ENCODE data around the gene RB1.

Gene RB1

DNA sequence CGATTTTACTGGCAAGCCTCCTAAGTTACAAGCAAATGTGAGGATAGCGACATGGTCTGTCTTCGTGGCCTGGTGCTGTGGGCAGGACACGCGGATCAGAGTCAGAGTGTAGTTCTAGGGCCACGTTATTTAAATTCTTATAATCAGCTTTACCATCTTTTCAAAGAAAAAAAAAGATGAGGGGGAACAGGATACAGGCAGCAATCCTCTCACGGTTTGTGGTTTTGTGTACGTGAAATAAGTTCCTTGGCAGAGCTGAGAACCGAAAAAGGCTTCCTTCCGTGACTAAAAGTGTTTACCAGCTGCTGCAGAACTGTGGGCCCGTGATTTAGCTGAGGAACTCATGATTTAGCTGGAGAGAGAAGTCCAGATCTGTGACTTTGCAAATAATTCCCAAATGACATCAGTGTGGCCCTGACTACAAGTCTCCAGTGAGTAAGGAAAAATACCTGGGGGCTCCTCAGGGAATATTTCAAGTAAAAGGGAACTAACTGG lies 202.1 kb downstream of the RB1 start:
- Histone ChIP-seq H3K4me1 (ENCODE audit: control insufficient read depth, insufficient read depth, low read length, poor library complexity, severe bottlenecking) (no peaks in the 10 kb centered on the region), H3K9me3 (ENCODE audit: control insufficient read depth, low read length) (no peaks in the 10 kb centered on the region), H3K27ac (ENCODE audit: low read depth, low read length, severe bottlenecking) (no peak overlapping the region), H3K36me3 (ENCODE audit: control insufficient read depth, insufficient read depth, low read length) (no peaks in the 10 kb centered on the region), H3K4me3 (ENCODE audit: extremely low read depth, insufficient read depth, low read length, poor library complexity, severe bottlenecking) (no peak overlapping the region)
- 92 to 98% methylated on average over 8 to 10 of the region's 11 CpGs for WGBS, 2 experiments (ENCODE audit: insufficient coverage in 2 of 2)

DNA sequence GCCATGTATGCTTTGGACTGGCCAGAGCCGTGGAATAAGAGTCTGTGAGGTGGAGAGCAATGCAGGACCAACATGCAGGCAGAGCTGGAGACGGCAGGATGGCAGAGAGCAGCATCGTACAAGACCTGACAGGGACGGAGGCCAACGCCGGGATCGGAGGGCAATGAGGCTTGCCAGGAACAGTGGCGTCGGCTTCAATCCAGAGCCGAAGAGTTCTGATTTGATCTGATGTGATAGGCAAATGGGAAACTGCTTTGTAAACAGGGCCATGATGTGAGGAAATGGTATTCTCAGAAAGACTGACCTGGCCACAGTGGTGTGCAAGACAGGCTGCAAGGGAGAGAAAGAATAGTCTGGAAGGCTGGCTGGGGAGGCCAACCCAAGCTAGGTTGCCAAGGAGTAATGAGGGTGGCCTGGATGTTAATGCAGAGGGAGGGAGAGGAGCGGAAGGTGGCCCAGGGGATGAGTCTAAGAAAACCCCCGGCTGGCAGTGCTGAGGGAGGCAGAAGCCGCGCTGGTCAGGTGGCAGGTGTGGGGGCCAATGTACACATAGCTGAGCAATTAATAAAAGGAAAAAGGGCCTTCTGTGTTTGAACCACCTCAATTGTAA lies 202.6 kb downstream of the RB1 start:
- Histone ChIP-seq H3K9me3 (ENCODE audit: control insufficient read depth, low read length) (no peaks in the 10 kb centered on the region), H3K36me3 (ENCODE audit: control insufficient read depth, insufficient read depth, low read length) (no peaks in the 10 kb centered on the region), H3K4me3 (ENCODE audit: extremely low read depth, insufficient read depth, low read length, poor library complexity, severe bottlenecking) (no peak overlapping the region), H3K4me1 (ENCODE audit: control insufficient read depth, insufficient read depth, low read length, poor library complexity, severe bottlenecking) (no peaks in the 10 kb centered on the region), H3K27ac (ENCODE audit: low read depth, low read length, severe bottlenecking) (no peak overlapping the region)
- WGBS, 2 experiments (ENCODE audit: insufficient coverage in 2 of 2), result 92 to 94% methylated on average over 10 to 13 of the region's 14 CpGs

DNA sequence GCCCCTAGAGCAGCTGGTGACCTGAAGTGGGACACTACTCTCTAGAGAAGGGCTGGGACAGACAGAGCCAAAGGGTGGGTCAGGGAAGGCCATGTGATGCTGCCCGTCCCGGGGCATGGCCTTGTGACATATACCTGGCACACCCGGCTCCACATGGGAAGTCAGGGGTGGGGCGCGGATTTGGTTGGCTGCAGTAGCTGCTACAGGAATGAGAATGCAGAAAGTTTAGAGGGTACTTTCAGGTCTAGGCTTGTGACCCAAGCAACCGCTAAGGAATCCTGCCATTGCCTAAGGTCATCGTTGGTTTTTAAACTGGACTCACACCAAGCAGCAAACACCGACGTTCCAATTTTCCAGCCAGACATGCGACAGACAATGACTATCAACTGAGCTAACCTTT lies 203.5 kb downstream of the RB1 start:
- 94 to 97% methylated on average over 10 of the region's 10 CpGs for WGBS, 2 experiments (ENCODE audit: insufficient coverage in 2 of 2)
- Histone ChIP-seq H3K9me3 (ENCODE audit: control insufficient read depth, low read length) (no peaks in the 10 kb centered on the region), H3K4me3 (ENCODE audit: extremely low read depth, insufficient read depth, low read length, poor library complexity, severe bottlenecking) (no peak overlapping the region), H3K36me3 (ENCODE audit: control insufficient read depth, insufficient read depth, low read length) (peaks cover 6% of the 10 kb centered on the region), H3K4me1 (ENCODE audit: control insufficient read depth, insufficient read depth, low read length, poor library complexity, severe bottlenecking) (no peaks in the 10 kb centered on the region), H3K27ac (ENCODE audit: low read depth, low read length, severe bottlenecking) (no peak overlapping the region)

DNA sequence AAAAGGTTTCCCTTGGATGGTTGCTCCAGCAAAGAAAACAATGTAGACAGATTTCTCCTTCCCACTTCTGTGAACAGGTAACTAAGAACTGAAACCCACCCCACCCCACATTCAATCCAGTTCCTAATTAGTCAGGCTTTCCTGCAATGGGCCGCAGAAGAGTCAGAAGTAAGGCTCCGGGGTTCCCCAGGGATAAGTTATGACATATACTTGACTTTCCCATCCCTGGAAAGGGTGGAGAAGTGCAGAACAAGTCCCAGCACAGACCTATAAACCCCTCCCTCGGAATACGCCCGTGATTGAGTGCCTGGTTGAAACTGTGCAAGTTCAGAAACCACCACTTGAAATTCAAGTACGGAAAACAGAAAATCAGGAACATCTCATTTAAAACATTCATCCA lies 204.5 kb downstream of the RB1 start:
- WGBS, 2 experiments (ENCODE audit: insufficient coverage in 2 of 2), result 88 to 95% methylated on average over 4 of the region's 6 CpGs
- H3K9me3 ChIP-seq (ENCODE audit: control insufficient read depth, low read length), result no peaks in the 10 kb centered on the region
- H3K27ac ChIP-seq (ENCODE audit: low read depth, low read length, severe bottlenecking), result no peak overlapping the region
- no peak overlapping the region for H3K4me3 ChIP-seq (ENCODE audit: extremely low read depth, insufficient read depth, low read length, poor library complexity, severe bottlenecking)
- no peaks in the 10 kb centered on the region for H3K4me1 ChIP-seq (ENCODE audit: control insufficient read depth, insufficient read depth, low read length, poor library complexity, severe bottlenecking)
- peaks cover 11% of the 10 kb centered on the region for H3K36me3 ChIP-seq (ENCODE audit: control insufficient read depth, insufficient read depth, low read length)

DNA sequence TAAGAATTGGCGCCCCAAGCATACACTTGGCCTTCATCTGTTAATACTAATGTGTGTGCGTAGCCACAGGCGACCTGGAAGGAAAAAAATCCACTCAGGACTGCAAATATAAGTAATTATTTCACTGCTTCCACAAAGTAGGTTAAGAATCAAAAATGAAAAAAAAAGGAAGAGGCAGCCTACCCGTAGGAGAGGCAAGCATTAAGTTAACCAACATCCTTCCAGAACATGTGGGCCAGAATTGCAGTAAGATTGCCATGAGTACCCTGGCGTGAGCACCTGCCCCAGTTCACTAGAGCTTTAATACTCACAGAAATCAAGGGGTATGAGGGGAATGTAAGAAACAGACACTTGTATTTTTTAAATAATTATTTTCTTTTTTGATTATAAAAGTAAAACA lies 207.1 kb downstream of the RB1 start:
- 100% methylated on average over 1 of the region's 5 CpGs for WGBS, 2 experiments (ENCODE audit: insufficient coverage in 2 of 2)
- Histone ChIP-seq H3K36me3 (ENCODE audit: control insufficient read depth, insufficient read depth, low read length) (peaks cover 11% of the 10 kb centered on the region), H3K4me3 (ENCODE audit: extremely low read depth, insufficient read depth, low read length, poor library complexity, severe bottlenecking) (no peak overlapping the region), H3K27ac (ENCODE audit: low read depth, low read length, severe bottlenecking) (no peak overlapping the region), H3K9me3 (ENCODE audit: control insufficient read depth, low read length) (no peaks in the 10 kb centered on the region), H3K4me1 (ENCODE audit: control insufficient read depth, insufficient read depth, low read length, poor library complexity, severe bottlenecking) (no peaks in the 10 kb centered on the region)

DNA sequence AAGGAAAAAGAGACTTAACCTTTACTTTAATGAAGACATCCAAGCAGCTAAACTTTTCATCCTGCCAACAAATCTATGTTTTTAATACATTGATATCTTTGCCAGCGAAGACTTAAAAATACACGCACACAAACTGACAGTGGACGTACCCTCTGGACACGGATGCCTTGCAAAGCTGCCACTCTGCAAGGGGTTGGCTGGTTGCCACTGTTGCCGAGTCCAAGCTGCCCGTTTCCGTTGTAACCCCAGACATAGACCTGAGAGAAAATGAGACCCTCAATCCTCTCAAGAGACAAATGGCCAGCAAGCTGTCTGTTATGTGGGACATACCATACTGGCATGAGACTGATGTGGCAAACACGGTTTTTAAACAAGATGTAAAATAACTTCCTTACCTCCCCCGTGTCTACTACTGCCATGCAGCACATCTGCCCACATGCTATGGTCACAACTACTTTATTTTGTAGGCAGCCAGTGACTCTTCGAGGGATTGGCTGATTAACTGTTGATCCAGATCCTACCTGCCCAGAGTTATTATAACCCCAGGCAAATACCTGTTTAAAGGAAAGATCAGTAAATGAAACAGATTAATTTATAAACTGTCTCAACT lies 208.2 kb downstream of the RB1 start:
- no peak overlapping the region for H3K27ac ChIP-seq (ENCODE audit: low read depth, low read length, severe bottlenecking)
- no peaks in the 10 kb centered on the region for H3K4me1 ChIP-seq (ENCODE audit: control insufficient read depth, insufficient read depth, low read length, poor library complexity, severe bottlenecking)
- H3K36me3 ChIP-seq (ENCODE audit: control insufficient read depth, insufficient read depth, low read length), result peaks cover 11% of the 10 kb centered on the region
- H3K4me3 ChIP-seq (ENCODE audit: extremely low read depth, insufficient read depth, low read length, poor library complexity, severe bottlenecking), result no peak overlapping the region
- WGBS, 2 experiments (ENCODE audit: insufficient coverage in 2 of 2), result 92% methylated on average over 6 to 9 of the region's 10 CpGs
- H3K9me3 ChIP-seq (ENCODE audit: control insufficient read depth, low read length), result no peaks in the 10 kb centered on the region

DNA sequence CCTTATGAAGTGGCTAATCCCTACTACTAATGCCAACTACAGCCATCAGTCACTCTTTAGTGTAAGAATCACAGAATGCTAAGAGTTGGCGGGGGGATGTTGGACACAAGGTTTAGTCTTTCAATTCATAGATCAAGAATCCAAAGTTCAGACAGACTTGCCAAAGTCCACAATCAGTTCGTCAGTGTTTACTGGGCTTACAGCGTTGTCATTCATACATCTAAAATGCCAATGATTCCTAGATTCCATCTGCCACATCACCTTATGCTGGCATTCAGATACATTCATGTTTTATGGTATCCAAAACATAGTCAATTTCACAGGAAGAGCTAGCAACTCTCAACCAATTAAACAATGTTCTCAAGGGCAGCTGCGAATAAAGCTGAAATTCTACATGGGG lies 211.2 kb downstream of the RB1 start:
- Histone ChIP-seq H3K9me3 (ENCODE audit: control insufficient read depth, low read length) (no peaks in the 10 kb centered on the region), H3K36me3 (ENCODE audit: control insufficient read depth, insufficient read depth, low read length) (peaks cover 11% of the 10 kb centered on the region), H3K27ac (ENCODE audit: low read depth, low read length, severe bottlenecking) (no peak overlapping the region), H3K4me1 (ENCODE audit: control insufficient read depth, insufficient read depth, low read length, poor library complexity, severe bottlenecking) (no peaks in the 10 kb centered on the region), H3K4me3 (ENCODE audit: extremely low read depth, insufficient read depth, low read length, poor library complexity, severe bottlenecking) (no peak overlapping the region)
- WGBS, 2 experiments (ENCODE audit: insufficient coverage in 2 of 2), result 93 to 100% methylated on average over 3 to 4 of the region's 4 CpGs

DNA sequence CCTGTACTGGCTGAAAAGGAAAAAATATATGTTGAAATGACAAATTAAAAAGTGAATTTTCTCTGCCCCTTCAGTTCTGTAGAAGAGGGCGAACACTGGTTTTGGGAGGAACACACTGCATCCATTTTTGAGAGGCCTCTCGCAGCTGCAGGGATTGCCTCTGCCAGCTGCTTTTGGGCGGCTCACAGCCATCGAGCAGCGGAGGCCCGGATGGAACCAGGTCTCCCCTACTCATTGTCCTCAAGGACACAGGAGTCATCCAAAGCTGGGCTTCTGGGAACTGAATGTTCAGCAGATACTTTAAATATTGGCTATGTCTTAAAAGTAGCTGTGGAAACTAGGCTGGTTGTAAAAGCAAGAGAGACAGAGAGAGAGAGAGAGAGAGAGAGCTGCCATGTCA lies 212.2 kb downstream of the RB1 start:
- Histone ChIP-seq H3K27ac (ENCODE audit: low read depth, low read length, severe bottlenecking) (no peak overlapping the region), H3K4me3 (ENCODE audit: extremely low read depth, insufficient read depth, low read length, poor library complexity, severe bottlenecking) (no peak overlapping the region), H3K9me3 (ENCODE audit: control insufficient read depth, low read length) (no peaks in the 10 kb centered on the region), H3K36me3 (ENCODE audit: control insufficient read depth, insufficient read depth, low read length) (peaks cover 11% of the 10 kb centered on the region), H3K4me1 (ENCODE audit: control insufficient read depth, insufficient read depth, low read length, poor library complexity, severe bottlenecking) (no peaks in the 10 kb centered on the region)
- WGBS, 2 experiments (ENCODE audit: insufficient coverage in 2 of 2), result 95 to 97% methylated on average over 6 of the region's 6 CpGs

DNA sequence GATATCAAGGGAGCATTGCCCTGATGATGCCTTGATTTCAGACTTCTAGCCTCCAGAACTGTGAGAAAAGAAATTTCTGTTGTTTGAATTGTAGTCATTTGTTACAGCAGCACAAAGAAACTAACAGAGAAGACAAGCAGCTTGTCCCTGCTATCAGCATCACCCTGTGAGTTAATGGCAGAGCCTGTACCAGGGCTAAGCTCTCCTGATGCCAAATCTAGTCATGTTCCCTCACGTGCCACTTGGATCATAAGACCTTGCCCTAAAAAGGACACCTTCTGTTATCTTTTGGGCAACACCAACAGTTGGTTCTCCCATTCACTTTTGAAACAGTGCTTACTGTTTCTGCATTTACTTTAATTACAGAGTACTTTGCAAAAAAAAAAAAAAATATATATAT lies 214.5 kb downstream of the RB1 start:
- no peaks in the 10 kb centered on the region for H3K36me3 ChIP-seq (ENCODE audit: control insufficient read depth, insufficient read depth, low read length)
- H3K4me3 ChIP-seq (ENCODE audit: extremely low read depth, insufficient read depth, low read length, poor library complexity, severe bottlenecking), result no peak overlapping the region
- H3K9me3 ChIP-seq (ENCODE audit: control insufficient read depth, low read length), result no peaks in the 10 kb centered on the region
- WGBS, 2 experiments (ENCODE audit: insufficient coverage in 2 of 2), result 100% methylated on average over 1 of the region's 1 CpG
- H3K4me1 ChIP-seq (ENCODE audit: control insufficient read depth, insufficient read depth, low read length, poor library complexity, severe bottlenecking), result no peaks in the 10 kb centered on the region
- H3K27ac ChIP-seq (ENCODE audit: low read depth, low read length, severe bottlenecking), result no peak overlapping the region

DNA sequence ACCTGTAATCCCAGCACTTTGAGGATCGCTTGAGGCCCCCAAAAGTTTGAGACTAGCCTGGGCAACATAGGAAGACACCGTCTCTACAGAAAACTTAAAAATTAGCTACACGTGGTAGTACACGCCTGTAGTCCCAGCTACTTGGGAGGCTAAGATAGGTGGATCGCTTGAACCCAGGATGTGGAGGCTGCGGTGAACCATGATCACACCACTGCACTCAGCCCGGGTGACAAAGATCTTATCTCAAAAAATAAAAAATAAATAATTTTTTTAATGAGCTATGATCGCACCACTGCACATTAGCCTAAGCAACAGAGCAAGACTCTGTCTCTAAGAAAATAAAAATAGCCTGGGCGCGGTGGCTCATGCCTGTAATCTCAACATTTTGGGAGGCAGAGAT lies 222.7 kb downstream of the RB1 start:
- 94 to 98% methylated on average over 4 to 7 of the region's 10 CpGs for WGBS, 2 experiments (ENCODE audit: insufficient coverage in 2 of 2)
- H3K9me3 ChIP-seq (ENCODE audit: control insufficient read depth, low read length), result no peaks in the 10 kb centered on the region
- H3K36me3 ChIP-seq (ENCODE audit: control insufficient read depth, insufficient read depth, low read length), result no peaks in the 10 kb centered on the region
- H3K27ac ChIP-seq (ENCODE audit: low read depth, low read length, severe bottlenecking), result no peak overlapping the region
- no peaks in the 10 kb centered on the region for H3K4me1 ChIP-seq (ENCODE audit: control insufficient read depth, insufficient read depth, low read length, poor library complexity, severe bottlenecking)
- H3K4me3 ChIP-seq (ENCODE audit: extremely low read depth, insufficient read depth, low read length, poor library complexity, severe bottlenecking), result no peak overlapping the region

DNA sequence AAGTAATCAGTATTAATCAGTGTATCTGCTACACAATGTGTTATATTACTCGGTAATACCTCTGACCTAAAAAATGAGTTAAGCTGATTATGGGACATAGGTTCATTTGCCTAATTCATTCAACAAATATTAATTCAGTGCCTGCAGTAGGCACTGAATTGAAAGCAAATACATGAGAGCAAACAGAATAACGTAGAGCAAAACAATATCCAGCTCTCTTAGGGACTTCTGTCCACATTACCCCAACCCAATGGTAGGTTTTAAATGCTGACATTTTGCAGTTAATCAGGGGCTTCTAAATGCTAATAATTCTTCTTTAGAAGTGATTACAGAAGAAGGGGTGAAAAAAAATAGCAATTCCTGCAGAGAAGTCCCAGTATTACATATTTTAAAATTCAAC lies 224.4 kb downstream of the RB1 start:
- Histone ChIP-seq H3K27ac (ENCODE audit: low read depth, low read length, severe bottlenecking) (no peak overlapping the region), H3K36me3 (ENCODE audit: control insufficient read depth, insufficient read depth, low read length) (no peaks in the 10 kb centered on the region), H3K4me1 (ENCODE audit: control insufficient read depth, insufficient read depth, low read length, poor library complexity, severe bottlenecking) (no peaks in the 10 kb centered on the region), H3K9me3 (ENCODE audit: control insufficient read depth, low read length) (peaks cover 5% of the 10 kb centered on the region), H3K4me3 (ENCODE audit: extremely low read depth, insufficient read depth, low read length, poor library complexity, severe bottlenecking) (no peak overlapping the region)
- WGBS, 2 experiments (ENCODE audit: insufficient coverage in 2 of 2), result no CpG with 5 or more reads among the region's 2 CpGs

All from mesodermal cell (in vitro differentiated cells).